Keratinocyte (primary cell): ENCODE measurements around the gene PLCL2. TPM values are rescaled to one million over a fixed set of nuclear protein-coding genes. Genes with fewer than 3 reads are reported as not detected.

Experiments
- DNase-seq: peaks from one replicate; pipeline ENCODE4 v3.0.0-alpha.2; 2011; ENCODE audit warnings: low read depth, missing footprints, low spot score
- FAIRE-seq: peaks from 2 replicates; lab custom pipeline; 2011; peaks lifted over from hg19 to GRCh38; lab: Jason Lieb, UNC
- H2AFZ ChIP-seq: 2 replicates; pipeline ENCODE4 v1.6.0; 2012; ENCODE audit warnings: low read length, control low read depth, inconsistent platforms; ENCODE audit not compliant: control insufficient read depth
- H3K27ac ChIP-seq: 2 replicates; pipeline ENCODE4 v1.5.1; 2011; ENCODE audit warnings: low read length; ENCODE audit not compliant: control insufficient read depth, insufficient read depth
- H3K27me3 ChIP-seq: 3 replicates; pipeline ENCODE4 v1.6.0; 2011; ENCODE audit warnings: low read length; ENCODE audit not compliant: control insufficient read depth, insufficient read depth; ENCODE audit errors: extremely low read depth
- H3K36me3 ChIP-seq, 2 experiments: 2 replicates in 1 of 2; 3 replicates in 1 of 2; pipeline ENCODE4 v1.5.1; 2011; ENCODE audit warnings: low read length in 2 of 2, mild to moderate bottlenecking in 1 of 2; ENCODE audit not compliant: control insufficient read depth in 2 of 2, insufficient read depth in 2 of 2; ENCODE audit errors: extremely low read depth in 1 of 2
- H3K4me1 ChIP-seq: 3 replicates; pipeline ENCODE4 v1.5.1; 2011; ENCODE audit warnings: low read length; ENCODE audit not compliant: control insufficient read depth, insufficient read depth; ENCODE audit errors: extremely low read depth
- H3K4me2 ChIP-seq: 3 replicates; pipeline ENCODE4 v1.6.0; 2011; ENCODE audit warnings: low read depth, low read length; ENCODE audit not compliant: control insufficient read depth, insufficient read depth; ENCODE audit errors: extremely low read depth
- H3K4me3 ChIP-seq, 3 experiments: fragments of 200-600 bp in 1 of 3; sonication (generic) in 1 of 3; 2 replicates in 2 of 3; 3 replicates in 1 of 3; pipeline ENCODE4 v1.5.1; 2011 to 2016; ENCODE audit warnings: low read length in 3 of 3, mild to moderate bottlenecking in 3 of 3, control low read depth in 2 of 3, inconsistent platforms in 1 of 3, low read depth in 1 of 3, mixed read lengths in 1 of 3, mixed run types in 1 of 3, moderate library complexity in 1 of 3; ENCODE audit not compliant: control insufficient read depth in 2 of 3, insufficient read depth in 2 of 3; ENCODE audit errors: extremely low read depth in 1 of 3
- H3K79me2 ChIP-seq: 2 replicates; pipeline ENCODE4 v1.6.0; 2012; ENCODE audit warnings: low read length; ENCODE audit not compliant: control insufficient read depth, insufficient read depth
- H3K9ac ChIP-seq: 3 replicates; pipeline ENCODE4 v1.6.0; 2011; ENCODE audit warnings: low read length; ENCODE audit not compliant: control insufficient read depth, insufficient read depth; ENCODE audit errors: extremely low read depth
- H3K9me1 ChIP-seq: 3 replicates; pipeline ENCODE4 v1.6.0; 2011; ENCODE audit warnings: low read length; ENCODE audit not compliant: control insufficient read depth, insufficient read depth; ENCODE audit errors: extremely low read depth
- H3K9me3 ChIP-seq: 2 replicates; pipeline ENCODE4 v1.5.1; 2012; ENCODE audit warnings: low read depth, low read length; ENCODE audit not compliant: control insufficient read depth
- H4K20me1 ChIP-seq: 3 replicates; pipeline ENCODE4 v1.6.0; 2011; ENCODE audit warnings: low read length; ENCODE audit not compliant: control insufficient read depth, insufficient read depth; ENCODE audit errors: extremely low read depth
- EZH2 ChIP-seq: IDR thresholded peaks from one replicate; pipeline ENCODE4 v1.6.1; 2012; ENCODE audit warnings: inconsistent platforms, mild to moderate bottlenecking, low read length, moderate library complexity
- dilution Hi-C: fragments of 300-500 bp; cut with MboI; formaldehyde crosslinking; loops from one replicate; pipeline ENCODE4 v1.7.0; 2020; ENCODE audit warnings: low sequenced_read_pairs; ENCODE audit not compliant: extremely low pct_ligation_motif_present
- polyA plus RNA-seq, 5 experiments: library from polyadenylated mRNA; depleted of rRNA in 3 of 5; stranded (reverse) in 3 of 5; stranded (forward) in 1 of 5; unstranded in 1 of 5; fragments of >200 nt; gene quantifications; 1 replicate in 1 of 5; 2 replicates in 3 of 5; 3 replicates in 1 of 5; pipeline versions ENCODE4 v1.2.1 to v1.2.3, GENCODE V29; 2011 to 2012; ENCODE audit warnings: missing spikeins in 2 of 5, low read depth in 1 of 5, low replicate concordance in 1 of 5
- TF ChIP-seq, protein P1 (sequence below), 3 experiments: IDR thresholded peaks in 1 of 3; conservative IDR thresholded peaks in 1 of 3; optimal IDR thresholded peaks in 1 of 3; 2 replicates in 2 of 3; 3 replicates in 1 of 3; pipeline versions ENCODE3 to v1.5.1; 2011; ENCODE audit warnings: low read length in 3 of 3, mild to moderate bottlenecking in 3 of 3, moderate library complexity in 2 of 3, control low read depth in 1 of 3, inconsistent platforms in 1 of 3; ENCODE audit not compliant: insufficient read depth in 2 of 3; ENCODE audit errors: extremely low read depth in 1 of 3

The PLCL2 gene
- polyA plus RNA-seq, 1 donor (not counting 4 experiments of a cell fraction or from before 2014, with no cell fraction given): 0.20 TPM

- H3K36me3 ChIP-seq: no peaks in the 10 kb centered on the region
- no peak overlapping the region for H3K4me3 ChIP-seq
- H3K27me3 ChIP-seq: no peaks in the 10 kb centered on the region
- H2AFZ ChIP-seq: no peak overlapping the region
- no peaks in the 10 kb centered on the region for H3K79me2 ChIP-seq
- FAIRE-seq: no peak
- H3K9ac ChIP-seq: no peak overlapping the region
- TF ChIP-seq, protein P1, sequence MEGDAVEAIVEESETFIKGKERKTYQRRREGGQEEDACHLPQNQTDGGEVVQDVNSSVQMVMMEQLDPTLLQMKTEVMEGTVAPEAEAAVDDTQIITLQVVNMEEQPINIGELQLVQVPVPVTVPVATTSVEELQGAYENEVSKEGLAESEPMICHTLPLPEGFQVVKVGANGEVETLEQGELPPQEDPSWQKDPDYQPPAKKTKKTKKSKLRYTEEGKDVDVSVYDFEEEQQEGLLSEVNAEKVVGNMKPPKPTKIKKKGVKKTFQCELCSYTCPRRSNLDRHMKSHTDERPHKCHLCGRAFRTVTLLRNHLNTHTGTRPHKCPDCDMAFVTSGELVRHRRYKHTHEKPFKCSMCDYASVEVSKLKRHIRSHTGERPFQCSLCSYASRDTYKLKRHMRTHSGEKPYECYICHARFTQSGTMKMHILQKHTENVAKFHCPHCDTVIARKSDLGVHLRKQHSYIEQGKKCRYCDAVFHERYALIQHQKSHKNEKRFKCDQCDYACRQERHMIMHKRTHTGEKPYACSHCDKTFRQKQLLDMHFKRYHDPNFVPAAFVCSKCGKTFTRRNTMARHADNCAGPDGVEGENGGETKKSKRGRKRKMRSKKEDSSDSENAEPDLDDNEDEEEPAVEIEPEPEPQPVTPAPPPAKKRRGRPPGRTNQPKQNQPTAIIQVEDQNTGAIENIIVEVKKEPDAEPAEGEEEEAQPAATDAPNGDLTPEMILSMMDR (optimal IDR thresholded peaks at IDR 0.05 in 1 of 3, IDR thresholded peaks at IDR 0.05 in 1 of 3, conservative IDR thresholded peaks at IDR 0.05 in 1 of 3; ENCODE audit: extremely low read depth in 1 of 3, insufficient read depth in 2 of 3, low read length in 3 of 3): no peak
- no peak for TF ChIP-seq EZH2
- no peaks in the 10 kb centered on the region for H3K9me1 ChIP-seq
- no peaks in the 10 kb centered on the region for H3K4me1 ChIP-seq
- no peaks in the 10 kb centered on the region for H4K20me1 ChIP-seq
- H3K9me3 ChIP-seq: no peaks in the 10 kb centered on the region
- H3K4me2 ChIP-seq: no peak overlapping the region
- DNase-seq: no peak
- no peak overlapping the region for H3K27ac ChIP-seq
- dilution Hi-C loops: no loop called here
Measured at GRCh38 chr3:17110660-17111396, 226.1 kb downstream of the PLCL2 start.

- no peaks in the 10 kb centered on the region for H4K20me1 ChIP-seq
Measured at GRCh38 chr3:17111586-17111985, 226.8 kb downstream of the PLCL2 start.

More at GRCh38 chr3:17111586-17111985, 226.8 kb downstream of the PLCL2 start:
- FAIRE-seq (no peak), DNase-seq (no peak)
- H3K4me1 ChIP-seq: no peaks in the 10 kb centered on the region
- no peak overlapping the region for H3K4me3 ChIP-seq
- no peak overlapping the region for H3K4me2 ChIP-seq
- H3K9me1 ChIP-seq: no peaks in the 10 kb centered on the region
- no peaks in the 10 kb centered on the region for H3K27me3 ChIP-seq
- H3K9ac ChIP-seq: no peak overlapping the region
- dilution Hi-C loops: no loop called here
- TF ChIP-seq, protein P1 (optimal IDR thresholded peaks at IDR 0.05 in 1 of 3, IDR thresholded peaks at IDR 0.05 in 1 of 3, conservative IDR thresholded peaks at IDR 0.05 in 1 of 3; ENCODE audit: extremely low read depth in 1 of 3, insufficient read depth in 2 of 3, low read length in 3 of 3): no peak
- no peak for TF ChIP-seq EZH2
- no peaks in the 10 kb centered on the region for H3K79me2 ChIP-seq
- H3K36me3 ChIP-seq: no peaks in the 10 kb centered on the region
- no peak overlapping the region for H2AFZ ChIP-seq
- no peaks in the 10 kb centered on the region for H3K9me3 ChIP-seq
- H3K27ac ChIP-seq: no peak overlapping the region
